Ovary (tissue), 9 donors: ENCODE measurements around the gene TLL2. TPM values are rescaled to one million over a fixed set of nuclear protein-coding genes. Genes with fewer than 3 reads are reported as not detected.

Source experiments
- DNase-seq, 5 donors: peaks; one replicate each; pipeline ENCODE4 v3.0.0-alpha.2; 2019 to 2020
- H3K27ac ChIP-seq, 2 donors: fragments of 200-600 bp; one replicate each; pipeline versions ENCODE4 v1.5.1 to v1.8.0; 2019 to 2022
- H3K27me3 ChIP-seq: fragments of 200-600 bp; one replicate; pipeline ENCODE4 v1.8.0; 2022
- H3K36me3 ChIP-seq: fragments of 200-600 bp; sonication (generic); one replicate; pipeline ENCODE4 v1.5.1; 2019
- H3K4me1 ChIP-seq: one replicate; pipeline ENCODE4 v1.8.1; 2013; ENCODE audit warnings: mild to moderate bottlenecking, moderate library complexity; ENCODE audit not compliant: insufficient read depth
- H3K4me3 ChIP-seq: fragments of 200-600 bp; sonication (generic); one replicate; pipeline ENCODE4 v1.5.1; 2017
- H3K9me3 ChIP-seq, 2 donors: fragments of 200-600 bp in 1 of 2; sonication (generic) in 1 of 2; one replicate each; pipeline versions ENCODE4 v1.5.1 to v1.8.1; 2013 to 2019; ENCODE audit warnings: mild to moderate bottlenecking in 1 of 2, moderate library complexity in 1 of 2
- EP300 ChIP-seq: sonication (generic); formaldehyde crosslinking; IDR thresholded peaks from one replicate; pipeline ENCODE4 v1.6.1; 2017; ENCODE audit warnings: antibody characterized with exemption
- POLR2A ChIP-seq: fragments of 450-650 bp; IDR thresholded peaks from one replicate; pipeline ENCODE4 v1.6.1; 2017; ENCODE audit warnings: antibody characterized with exemption, mild to moderate bottlenecking, moderate library complexity
- WGBS, 3 donors: extraction: QIAGEN DNeasy Blood & Tissue Kit in 1 of 3; methylation state at CpG; one replicate each; pipeline versions ENCODE4 v1.1.5 to v1.1.7; 2013 to 2017; 5-methylcytosine and 5-hydroxymethylcytosine counted together
- intact Hi-C, 4 donors: fragments of 100-400 bp; cut with DNase I; formaldehyde crosslinking; loops; one replicate each; pipeline versions ENCODE4 v1.11.0 to v1.15.1; 2022 to 2023
- polyA plus RNA-seq, 2 donors: library from polyadenylated mRNA; stranded (reverse); fragments of 200-250 nt in 1 of 2; fragments of 350-450 nt in 1 of 2; fragmentation: Illumina TruSeq in 1 of 2; extraction: RNeasy Lipid Tissue Mini Kit (QIAGEN cat#74804) in 1 of 2; gene quantifications; one replicate each; pipeline ENCODE4 v1.2.3, GENCODE V29; 2013 to 2014
- total RNA-seq, 7 donors: library from RNA; depleted of rRNA in 2 of 7; stranded (reverse); fragments of >200 nt in 2 of 7; fragmentation: NEBNext Ultra II Directional in 3 of 7; extraction: Animal tissue kit (Norgen Biotek cat#: 25700) in 3 of 7; gene quantifications; one replicate each; pipeline versions ENCODE4 v1.1.0 to v1.2.4, GENCODE V29; 2016 to 2023
- TF ChIP-seq, protein P1 (sequence below), 3 donors: fragments of 450-650 bp in 2 of 3; fragments of 200-600 bp in 1 of 3; IDR thresholded peaks; one replicate each; pipeline versions ENCODE4 v1.5.1 to v1.8.0; 2016 to 2022; ENCODE audit warnings: antibody characterized with exemption in 3 of 3, mild to moderate bottlenecking in 1 of 3
- donor health status: DM: no; HTN: no; CAD: no; lungs with moderate emphysema.
- donor health status: DM: no; HTN: no; CAD: no.
- donor health status: Bipolar disorder and iron deficiency.
- donor health status: DM: yes; HTN: yes; CAD: no.
- donor health status: DM: no; HTN: no; CAD: no.
- donor health status: DM: yes; HTN: yes; CAD: no.

The TLL2 gene
- total and polyA plus RNA-seq, 9 donors = 0.07 to 0.68 (median 0.29) TPM; not detected in 1

DNA sequence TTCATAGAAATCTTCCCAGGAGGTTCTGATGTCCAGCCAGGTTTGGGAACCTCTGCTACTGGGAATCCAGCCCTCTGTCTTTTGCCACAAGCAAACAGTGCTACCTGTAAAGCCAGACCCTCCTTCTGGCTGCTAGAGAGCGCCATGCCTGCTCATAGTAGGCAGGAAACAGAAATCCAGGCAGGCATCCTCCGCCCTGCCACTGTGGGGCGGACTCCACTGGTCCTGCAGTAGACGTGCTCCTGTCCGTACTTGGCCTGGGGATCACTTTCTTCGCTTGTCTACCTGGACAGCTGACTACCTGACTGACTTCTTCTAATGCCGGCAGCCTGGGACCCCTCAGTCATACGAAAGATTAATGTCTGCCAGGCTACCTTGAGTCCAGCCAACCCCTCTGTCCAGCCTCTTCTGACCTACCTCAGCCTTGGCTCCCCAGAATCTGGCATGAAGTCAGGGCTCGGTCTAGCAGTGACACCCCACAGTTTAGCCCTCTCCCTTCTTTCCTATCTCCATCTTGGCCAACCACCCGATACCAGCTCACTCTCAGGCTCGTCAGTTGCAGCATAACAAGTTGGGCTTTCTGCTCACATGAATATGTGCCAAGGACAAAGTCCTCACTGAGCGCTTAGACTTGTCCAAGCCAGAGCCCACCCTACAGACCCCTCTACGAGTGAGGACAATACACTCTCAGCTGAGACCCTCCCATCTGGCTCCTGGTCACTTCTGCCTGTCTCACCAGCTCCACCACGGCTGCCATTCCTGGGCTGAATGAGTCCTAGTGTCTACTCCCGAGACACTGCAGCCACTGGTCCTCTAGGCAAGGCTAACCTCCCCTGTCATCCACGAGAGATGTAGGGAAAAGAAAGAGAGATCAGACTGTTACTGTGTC, 111.1 kb downstream of the TLL2 start:
- Histone ChIP-seq H3K36me3 (no peaks in the 10 kb centered on the region), H3K4me1 (no peaks in the 10 kb centered on the region), H3K27me3 (no peaks in the 10 kb centered on the region), H3K4me3 (no peak overlapping the region), H3K27ac (no peak overlapping the region), H3K9me3 (no peaks in the 10 kb centered on the region)
- TF ChIP-seq EP300 = no peak
- TF ChIP-seq POLR2A = no peak
- TF ChIP-seq, protein P1, sequence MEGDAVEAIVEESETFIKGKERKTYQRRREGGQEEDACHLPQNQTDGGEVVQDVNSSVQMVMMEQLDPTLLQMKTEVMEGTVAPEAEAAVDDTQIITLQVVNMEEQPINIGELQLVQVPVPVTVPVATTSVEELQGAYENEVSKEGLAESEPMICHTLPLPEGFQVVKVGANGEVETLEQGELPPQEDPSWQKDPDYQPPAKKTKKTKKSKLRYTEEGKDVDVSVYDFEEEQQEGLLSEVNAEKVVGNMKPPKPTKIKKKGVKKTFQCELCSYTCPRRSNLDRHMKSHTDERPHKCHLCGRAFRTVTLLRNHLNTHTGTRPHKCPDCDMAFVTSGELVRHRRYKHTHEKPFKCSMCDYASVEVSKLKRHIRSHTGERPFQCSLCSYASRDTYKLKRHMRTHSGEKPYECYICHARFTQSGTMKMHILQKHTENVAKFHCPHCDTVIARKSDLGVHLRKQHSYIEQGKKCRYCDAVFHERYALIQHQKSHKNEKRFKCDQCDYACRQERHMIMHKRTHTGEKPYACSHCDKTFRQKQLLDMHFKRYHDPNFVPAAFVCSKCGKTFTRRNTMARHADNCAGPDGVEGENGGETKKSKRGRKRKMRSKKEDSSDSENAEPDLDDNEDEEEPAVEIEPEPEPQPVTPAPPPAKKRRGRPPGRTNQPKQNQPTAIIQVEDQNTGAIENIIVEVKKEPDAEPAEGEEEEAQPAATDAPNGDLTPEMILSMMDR (IDR thresholded peaks at IDR 0.05) = no peak
- DNase-seq = no peak
- intact Hi-C loops = no loop called here
- WGBS, 3 donors = 81 to 84% (median 82%) methylated on average over 16 of the region's 16 CpGs

GRCh38 chr10:96401036-96401435, 112.7 kb downstream of the TLL2 start:
- no peaks in the 10 kb centered on the region for H3K36me3 ChIP-seq
- H3K9me3 ChIP-seq = no peaks in the 10 kb centered on the region
- H3K27ac ChIP-seq = no peak overlapping the region
- DNase-seq = no peak
- TF ChIP-seq EP300 (no peak), POLR2A (no peak)
- TF ChIP-seq, protein P1 (IDR thresholded peaks at IDR 0.05) = no peak
- intact Hi-C loops = no loop called here
- WGBS, 3 donors = 63 to 71% (median 67%) methylated on average over 7 of the region's 7 CpGs
- no peaks in the 10 kb centered on the region for H3K27me3 ChIP-seq
- H3K4me3 ChIP-seq = no peak overlapping the region
- H3K4me1 ChIP-seq = no peaks in the 10 kb centered on the region

DNA sequence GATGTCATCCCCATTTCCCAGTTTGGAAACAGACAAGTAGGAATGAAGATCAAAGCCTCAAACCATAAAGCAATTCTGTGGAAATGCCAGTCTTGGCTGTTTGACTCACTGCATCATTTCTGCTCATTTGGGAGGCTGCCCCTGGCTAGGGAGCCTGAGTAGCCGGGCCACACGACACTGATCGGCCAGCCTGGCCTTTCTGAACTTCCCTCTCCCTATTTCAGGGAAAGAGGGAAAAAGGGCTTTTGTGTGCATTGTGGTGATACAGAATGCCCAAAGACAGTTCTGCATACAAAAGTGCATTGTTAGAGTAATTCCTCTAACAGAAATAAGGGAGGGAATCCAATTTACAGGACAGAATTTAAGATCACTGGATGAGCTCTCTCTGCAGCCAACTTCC, 113.3 kb downstream of the TLL2 start:
- Histone ChIP-seq H3K4me1 (no peaks in the 10 kb centered on the region), H3K4me3 (no peak overlapping the region), H3K9me3 (no peaks in the 10 kb centered on the region), H3K36me3 (no peaks in the 10 kb centered on the region), H3K27me3 (no peaks in the 10 kb centered on the region), H3K27ac (no peak overlapping the region)
- WGBS, 3 donors = 67 to 86% (median 80%) methylated on average over 3 of the region's 3 CpGs
- DNase-seq = no peak
- intact Hi-C loops = no loop called here
- TF ChIP-seq, protein P1 (IDR thresholded peaks at IDR 0.05) = no peak
- TF ChIP-seq POLR2A (no peak), EP300 (no peak)

GRCh38 chr10:96397902-96398301, 115.8 kb downstream of the TLL2 start:
- Histone ChIP-seq H3K27ac (no peak overlapping the region), H3K4me1 (no peaks in the 10 kb centered on the region), H3K9me3 (no peaks in the 10 kb centered on the region), H3K4me3 (no peak overlapping the region), H3K36me3 (no peaks in the 10 kb centered on the region), H3K27me3 (no peaks in the 10 kb centered on the region)
- 93 to 100% (median 96%) methylated on average over 1 of the region's 1 CpG for WGBS, 3 donors
- intact Hi-C loops = loop anchor here (5.0 to 10.0 kb wide), 6 partner anchors 107 to 807 kb away; partner anchors contain the start of gene TLL2 (in 1 of the 4)
- no peak for DNase-seq
- TF ChIP-seq EP300 = no peak
